GM23248 (cell line): ENCODE results near the gene CNOT6.
"Not testable (repeated sequence)": the region's sequence is repeated elsewhere in the genome, so short reads cannot be mapped to it uniquely, and the experiment has no call there.

Experiments used
- EZH2 ChIP-seq: fragments of 200-600 bp; sonication (generic); IDR thresholded peaks from 2 replicates; pipeline ENCODE4 v1.6.1; 2018; ENCODE audit warnings: antibody characterized with exemption, mild to moderate bottlenecking; ENCODE audit not compliant: insufficient read depth, poor library complexity, severe bottlenecking
- EZH2phosphoT487 ChIP-seq: fragments of 200-600 bp; sonication (generic); IDR thresholded peaks from 2 replicates; pipeline ENCODE4 v1.6.1; 2018; ENCODE audit warnings: antibody characterized with exemption, moderate library complexity, mild to moderate bottlenecking, low read depth; ENCODE audit not compliant: insufficient read depth

DNA sequence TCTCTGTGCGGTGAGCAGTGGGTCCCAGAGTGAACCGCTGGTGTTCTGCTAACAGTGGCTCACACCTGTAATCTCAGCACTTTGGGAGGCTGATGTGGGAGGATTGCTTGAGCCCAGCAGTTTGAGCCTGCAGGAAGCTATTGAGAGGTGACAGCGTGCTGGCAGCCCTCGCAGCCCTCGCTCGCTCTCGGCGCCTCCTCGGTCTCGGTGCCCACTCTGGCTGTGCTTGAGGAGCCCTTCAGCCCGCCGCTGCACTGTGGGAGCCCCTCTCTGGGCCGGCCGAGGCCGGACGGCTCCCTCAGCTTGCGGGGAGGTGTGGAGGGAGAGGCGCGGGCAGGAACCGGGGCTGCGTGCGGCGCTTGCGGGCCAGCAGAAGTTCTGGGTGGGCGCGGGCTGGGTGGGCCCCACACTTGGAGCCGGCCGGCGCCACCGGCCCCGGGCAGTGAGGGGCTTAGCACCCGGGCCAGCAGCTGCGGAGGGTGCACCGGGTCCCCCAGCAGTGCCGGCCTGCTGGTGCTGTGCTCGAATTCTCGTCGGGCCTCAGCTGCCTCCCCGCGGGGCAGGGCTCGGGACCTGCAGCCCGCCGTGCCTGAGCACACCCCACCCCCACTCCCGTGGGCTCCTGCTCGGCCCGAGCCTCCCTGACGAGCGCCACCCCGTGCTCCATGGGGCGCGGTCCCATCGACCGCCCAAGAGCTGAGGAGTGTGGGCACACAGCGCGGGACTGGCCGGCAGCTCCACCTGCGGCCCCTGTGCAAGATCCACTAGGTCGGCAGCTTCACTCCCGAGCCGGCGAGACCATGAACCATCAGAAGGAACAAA lies 35.1 kb upstream of the CNOT6 start:
- not testable (repeated sequence) for TF ChIP-seq EZH2, EZH2phosphoT487
